A549 treated with ZK216348 at 1 μM for 4 hours (cell line): ENCODE results near the gene KTI12. TPM values are rescaled to one million over a fixed set of nuclear protein-coding genes. Genes with fewer than 3 reads are reported as not detected.

ENCODE experiments used
- total RNA-seq: library from RNA; stranded (reverse); fragments of 200-300 nt; extraction: Qiagen RNA extraction; gene quantifications from 5 replicates; pipeline ENCODE4 v1.2.3, GENCODE V29; 2022; ENCODE audit warnings: low read depth

KTI12 gene
- 11.5 to 18.1 TPM (median 16.7 TPM) in 5 replicates for total RNA-seq

GRCh38 chr1:52033190-52034049 lies at the start of gene KTI12:
Gene KTI12, minus strand, starts transcription at chr1:52033810. Its CDS starts 49 bp downstream, at chr1:52033761.

DNA sequence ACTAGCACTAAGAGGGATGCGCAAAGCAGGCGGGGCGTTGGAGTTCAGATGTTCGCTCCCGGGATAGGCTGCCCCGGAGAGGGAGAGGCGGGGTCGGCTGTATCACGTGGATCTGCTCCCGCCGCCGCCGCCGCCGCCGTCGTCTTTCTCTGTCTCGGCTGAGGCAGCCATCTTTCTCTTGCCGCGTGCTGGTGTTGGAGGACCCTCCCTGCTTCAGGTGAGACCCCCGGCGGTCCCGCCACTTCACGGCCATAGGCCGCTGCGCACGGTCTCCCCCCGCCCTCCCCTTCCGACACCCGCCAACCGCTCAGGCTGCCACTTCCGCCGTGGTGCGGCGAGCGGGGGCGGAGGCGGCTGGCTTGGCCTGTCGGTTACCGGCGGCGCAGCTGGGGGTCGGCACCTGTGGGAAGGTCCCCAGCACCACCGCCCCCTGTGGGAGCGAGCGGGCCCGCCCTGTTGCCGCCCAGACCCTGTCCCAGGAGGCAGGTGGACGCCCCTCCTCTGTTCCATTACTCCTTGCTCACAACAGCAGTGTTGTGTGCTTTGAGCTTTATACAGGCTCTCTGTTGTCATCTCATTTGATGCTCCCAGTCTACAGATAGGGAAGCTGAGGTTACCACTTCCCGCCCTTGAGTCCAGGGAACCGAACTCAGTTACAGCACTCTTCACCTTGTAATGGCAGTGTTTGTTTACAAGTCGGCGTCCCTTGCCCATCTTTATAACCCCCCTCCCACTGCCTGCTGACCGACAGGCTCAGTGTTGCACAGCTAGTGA lies 22.7 kb upstream of the KTI12 start, which contains the start of gene BTF3L4:
Gene BTF3L4, plus strand, starts transcription at position 133 of the 774 bp plus-strand sequence. CDS start 3,553 bp downstream, outside the sequence.

GRCh38 chr1:52055066-52055865 lies 21.7 kb upstream of the KTI12 start, which contains the start of gene TXNDC12:
Gene TXNDC12, minus strand, starts transcription at chr1:52055191. Its CDS starts 95 bp downstream, at chr1:52055096.

DNA sequence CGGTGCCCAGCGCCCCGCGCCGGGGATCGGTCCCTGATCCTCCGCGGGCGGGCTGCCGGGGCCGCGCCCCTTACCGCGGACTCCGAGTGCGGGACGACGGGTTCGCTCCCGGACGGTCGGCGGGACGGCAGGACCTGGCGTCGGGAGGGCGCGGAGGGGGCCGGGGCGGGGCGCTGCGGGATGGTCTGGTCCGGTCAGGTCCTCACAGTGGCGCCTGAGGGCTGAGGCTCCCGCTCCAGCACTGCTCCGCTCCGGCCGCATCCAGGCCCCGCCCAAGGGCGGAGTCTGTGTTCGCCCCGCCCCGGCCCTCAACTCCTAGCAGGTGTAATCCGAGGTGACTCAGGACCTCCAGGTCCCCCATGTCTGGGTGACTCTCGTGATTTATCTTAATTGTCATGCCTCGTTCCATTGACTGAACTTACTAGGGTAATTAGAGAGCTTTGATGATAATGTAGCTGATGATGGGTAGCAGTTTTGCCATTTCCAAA lies 43.1 kb downstream of the KTI12 start, which contains the start of gene RAB3B:
Gene RAB3B, minus strand, starts transcription at position 223 of the 488 bp plus-strand sequence. CDS start 13,583 bp downstream, outside the sequence.

Other genes starting within 250 kb of the KTI12 start
- 76.1 to 84.8 TPM (median 77.5 TPM) in 5 replicates for gene NRDC, start 155.1 kb downstream of the KTI12 start, total RNA-seq
- 5.2 to 10.4 TPM (median 6.8 TPM) in 5 replicates for gene RAB3B, start 43.1 kb downstream of the KTI12 start, total RNA-seq
- 31.2 to 43.2 TPM (median 39.0 TPM) in 5 replicates for gene TXNDC12, start 21.4 kb upstream of the KTI12 start, total RNA-seq
- 25.5 to 59.9 TPM (median 29.7 TPM) in 5 replicates for gene BTF3L4, start 22.5 kb upstream of the KTI12 start, total RNA-seq
- gene ZFYVE9, start 108.3 kb upstream of the KTI12 start, total RNA-seq, result 7.2 to 9.0 TPM (median 8.0 TPM) in 5 replicates